GM19438 (cell line): ENCODE data around the gene RCC1.
"Not testable (repeated sequence)": the region's sequence is repeated elsewhere in the genome, so short reads cannot be mapped to it uniquely, and the experiment has no call there.

ENCODE experiments used
- ATAC-seq: cut with Tn5 transposase; IDR thresholded peaks from one replicate; pipeline ENCODE4 v1.9.1; 2021; ENCODE audit warnings: low read depth; ENCODE audit not compliant: unreplicated experiment

Gene RCC1

DNA sequence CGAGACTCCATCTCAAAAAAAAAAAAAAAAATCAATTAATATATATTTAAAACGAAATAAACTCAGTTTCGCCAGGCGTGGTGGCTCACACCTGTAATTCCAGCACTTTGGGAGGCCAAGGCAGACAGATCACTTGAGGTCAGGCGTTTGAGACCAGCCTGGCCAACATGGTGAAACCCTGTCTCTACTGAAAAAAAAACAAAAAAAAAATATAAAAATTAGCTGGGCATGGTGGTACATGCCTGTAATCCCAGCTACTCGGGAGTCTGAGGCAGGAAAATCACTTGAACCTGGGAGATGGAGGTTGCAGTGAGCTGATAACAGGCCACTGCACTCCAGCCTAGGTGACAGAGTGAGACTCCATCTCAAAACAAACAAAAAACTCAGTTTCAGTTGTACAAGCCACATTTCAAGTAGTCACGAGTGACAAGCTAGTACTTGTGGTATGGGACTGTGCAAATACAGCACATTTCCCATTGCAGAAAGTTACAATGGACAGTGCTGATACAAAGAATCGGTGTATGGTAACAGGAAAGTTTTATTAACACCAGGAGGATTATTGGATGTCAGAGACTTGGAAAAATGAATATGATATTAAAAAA, 35.7 kb downstream of the RCC1 start:
- not testable (repeated sequence) for ATAC-seq

DNA sequence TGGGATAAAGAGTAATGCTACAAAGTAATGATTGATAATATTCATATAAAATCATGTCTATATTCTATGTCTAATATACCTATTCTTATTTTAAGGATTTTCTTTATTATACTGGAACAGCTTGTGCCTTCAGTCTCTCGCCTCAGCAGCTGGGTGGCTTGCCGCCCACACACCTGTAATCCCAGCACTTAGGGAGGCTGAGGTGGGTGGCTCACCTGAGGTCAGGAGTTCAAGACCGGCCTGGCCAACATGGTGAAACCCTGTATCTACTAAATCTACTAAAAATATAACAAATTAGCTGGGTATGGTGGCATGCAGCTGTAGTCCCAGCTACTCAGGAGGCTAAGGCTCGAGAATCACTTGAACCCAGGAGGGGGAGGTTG, 39.4 kb downstream of the RCC1 start:
- no peak for ATAC-seq

DNA sequence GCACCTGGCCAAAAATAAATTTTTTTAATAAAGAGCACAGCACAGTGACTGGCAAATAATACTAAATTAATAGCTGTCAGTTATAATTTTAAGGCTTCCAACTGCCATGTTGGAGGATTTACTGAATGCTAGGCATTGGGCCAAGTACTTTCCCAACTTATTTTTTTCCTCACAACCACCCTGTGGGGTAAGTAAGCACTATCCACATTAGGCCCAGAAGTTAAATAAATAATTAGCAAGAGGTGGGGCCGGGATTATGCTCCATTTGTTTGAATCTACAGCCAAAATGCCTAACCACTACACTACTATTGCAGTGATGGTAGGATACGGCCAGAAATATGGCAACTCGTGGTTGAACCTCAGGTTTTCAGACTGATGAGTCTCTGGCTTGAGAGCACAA, 42.5 kb downstream of the RCC1 start:
- no peak for ATAC-seq

- no peak for ATAC-seq
Observed at GRCh38 chr1:28551381-28551780, 45.5 kb downstream of the RCC1 start.

DNA sequence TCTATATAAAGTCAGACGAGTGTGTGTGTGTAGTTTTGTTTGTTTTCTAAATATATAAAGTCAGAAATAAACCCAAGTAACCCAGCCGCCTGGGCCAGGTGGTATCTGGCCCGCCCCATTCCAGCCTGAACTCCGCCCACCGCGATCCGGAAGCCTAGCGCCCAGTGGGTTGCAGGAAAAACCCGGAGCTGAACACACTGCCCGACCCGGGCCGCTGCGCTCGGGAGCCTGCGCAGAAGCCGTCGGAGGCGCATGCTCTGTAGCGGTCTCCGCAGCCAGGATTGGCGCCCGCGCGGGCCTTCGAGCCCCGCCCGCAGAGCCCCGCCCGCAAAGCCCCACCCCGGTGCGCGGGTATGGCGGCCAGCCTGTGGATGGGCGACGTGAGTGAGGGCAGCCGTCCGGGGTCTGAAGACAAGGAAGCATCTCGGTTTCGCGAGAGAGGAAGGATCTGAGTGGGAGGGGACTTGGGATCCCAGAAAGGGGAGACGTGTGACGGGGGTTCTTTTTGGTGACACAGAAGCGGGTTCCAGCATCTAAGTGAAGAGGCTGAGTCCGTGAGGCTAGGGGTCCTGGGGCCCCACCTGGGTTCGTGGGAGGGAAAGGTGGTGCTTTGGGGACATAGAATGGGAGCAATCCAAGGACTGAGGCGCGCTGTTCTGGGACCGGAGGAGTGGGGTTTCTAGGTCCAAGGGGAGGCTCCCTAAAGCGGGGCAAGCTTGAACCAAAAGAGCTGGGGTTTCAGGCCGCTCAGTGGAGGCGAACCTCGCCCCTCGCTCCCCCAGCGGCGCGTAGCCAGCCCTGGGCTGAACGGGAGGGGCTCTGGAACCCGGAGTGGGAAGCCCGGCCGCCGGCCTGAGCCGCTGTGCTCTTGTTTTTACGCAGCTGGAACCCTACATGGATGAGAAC, 47.2 kb downstream of the RCC1 start, which contains the start of gene TRNAU1AP:
TSS of gene TRNAU1AP (plus strand) at position 328 of the 906 bp plus-strand sequence. CDS start at position 354, 26 bp downstream.
- ATAC-seq: peak; percentile 87

DNA sequence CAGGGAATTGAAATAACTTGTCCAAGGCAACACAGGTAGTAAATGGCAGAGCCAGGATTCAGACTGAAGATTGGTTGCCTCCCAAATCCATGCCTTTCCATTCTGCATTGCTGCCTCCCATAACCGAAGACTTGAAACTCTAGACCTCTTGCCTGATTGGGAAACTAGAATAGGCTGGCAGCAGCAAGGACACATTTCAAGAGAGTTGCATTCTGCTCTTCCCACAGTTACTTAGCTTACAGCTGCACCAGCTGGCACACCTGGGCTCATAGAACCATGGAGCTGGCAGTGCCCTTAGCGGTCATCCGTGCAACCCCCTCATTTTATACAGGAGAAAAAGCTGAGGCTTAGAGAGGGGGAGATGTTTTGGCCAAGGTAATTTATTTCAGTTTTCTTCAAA, 55.0 kb downstream of the RCC1 start:
- no peak for ATAC-seq

DNA sequence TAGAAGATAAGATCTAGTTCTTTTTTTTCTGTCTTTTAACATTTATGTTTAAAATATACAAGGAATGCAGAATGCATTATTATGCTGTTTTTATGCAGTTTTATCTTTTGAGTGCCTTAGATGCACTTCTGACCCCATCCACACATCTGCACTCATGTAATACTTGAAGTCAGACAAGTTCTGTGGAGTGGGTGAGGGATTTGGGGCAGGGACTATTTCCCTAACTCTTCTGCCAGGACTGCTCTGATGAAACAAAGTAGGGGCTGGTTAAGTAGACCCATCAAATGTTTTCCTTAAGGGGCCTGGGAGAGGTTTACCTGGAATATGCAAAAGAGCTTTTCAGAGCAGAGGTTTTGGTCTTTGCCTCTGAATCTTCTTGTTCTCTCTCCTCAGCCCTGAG, 58.5 kb downstream of the RCC1 start:
- ATAC-seq: no peak

- no peak for ATAC-seq
Observed at GRCh38 chr1:28565040-28565439, 59.2 kb downstream of the RCC1 start.

DNA sequence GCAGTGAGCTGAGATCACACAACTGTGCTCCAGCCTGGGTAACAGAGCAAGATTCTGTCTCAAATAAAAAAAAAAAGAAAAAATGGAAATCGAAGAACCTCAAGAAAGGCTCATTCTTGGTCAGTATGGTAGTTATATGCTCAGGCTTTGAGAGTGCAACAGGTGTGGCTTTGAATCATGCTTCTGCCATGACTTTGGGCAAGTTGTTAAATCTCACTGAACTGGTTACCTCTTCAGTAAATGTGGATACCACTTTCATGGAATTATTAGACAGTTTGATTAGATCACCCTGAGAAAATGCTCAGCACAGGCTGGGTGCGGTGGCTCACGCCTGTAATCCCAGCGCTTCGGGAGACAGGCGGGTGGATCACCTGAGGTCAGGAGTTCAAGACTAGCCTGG, 59.9 kb downstream of the RCC1 start:
- ATAC-seq: no peak

DNA sequence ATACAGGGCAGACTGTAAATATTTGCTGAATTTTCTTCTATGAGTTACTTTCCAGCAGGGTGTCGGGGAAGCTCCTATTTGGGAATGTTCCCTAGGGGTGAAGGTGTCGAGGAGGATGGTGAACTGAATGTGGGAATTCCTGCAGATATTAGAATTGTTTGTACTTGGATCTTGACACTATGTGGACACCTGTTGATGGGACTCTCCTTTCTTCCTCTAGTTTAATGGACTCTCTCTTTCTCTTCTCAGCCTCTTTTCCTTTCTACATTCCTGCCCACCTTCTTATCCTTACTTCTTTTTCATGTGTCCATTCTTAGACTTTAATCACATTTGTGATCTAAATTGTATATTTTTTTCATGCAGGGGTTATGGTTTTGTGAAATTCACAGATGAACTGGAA, 61.1 kb downstream of the RCC1 start:
- ATAC-seq: no peak

DNA sequence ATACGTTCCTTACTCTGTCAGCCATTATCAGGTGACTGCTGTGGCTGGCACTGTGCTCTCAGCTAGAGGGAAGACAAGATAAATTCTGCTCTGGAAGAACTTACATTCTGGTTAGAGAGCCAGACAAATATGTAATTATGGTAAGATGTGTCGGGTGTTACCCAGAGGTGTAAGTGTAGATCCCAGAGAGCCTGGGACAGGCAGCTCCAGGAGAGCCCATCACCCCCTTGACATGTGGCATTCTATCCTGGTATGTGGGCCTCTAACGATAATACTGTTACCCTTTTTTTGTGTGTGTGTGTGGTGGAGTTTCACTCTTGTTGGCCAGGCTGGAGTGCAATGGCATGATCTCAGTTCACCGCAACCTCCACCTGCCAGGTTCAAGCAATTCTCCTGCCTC, 66.1 kb downstream of the RCC1 start:
- no peak for ATAC-seq

DNA sequence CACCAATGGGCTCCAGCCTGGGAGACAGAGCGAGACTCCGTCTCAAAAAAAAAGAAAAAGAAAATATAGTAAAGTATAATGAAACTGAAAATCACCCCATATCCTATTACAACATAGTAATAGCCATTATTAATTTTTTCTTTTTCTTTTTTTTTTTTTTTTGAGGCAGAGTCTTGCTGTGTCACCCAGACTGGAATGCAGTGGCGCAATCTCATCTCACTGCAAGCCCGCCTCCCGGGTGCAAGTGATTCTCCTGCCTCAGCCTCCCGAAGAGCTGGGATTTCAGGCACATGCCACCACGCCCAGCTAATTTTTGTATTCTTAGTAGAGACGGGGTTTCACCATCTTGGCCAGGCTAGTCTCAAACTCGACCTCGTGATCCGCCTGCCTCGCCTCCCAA, 67.0 kb downstream of the RCC1 start:
- ATAC-seq: not testable (repeated sequence)

- no peak for ATAC-seq
Observed at GRCh38 chr1:28573564-28573963, 67.7 kb downstream of the RCC1 start.

- ATAC-seq: no peak
Observed at GRCh38 chr1:28577052-28577678, 71.3 kb downstream of the RCC1 start.

DNA sequence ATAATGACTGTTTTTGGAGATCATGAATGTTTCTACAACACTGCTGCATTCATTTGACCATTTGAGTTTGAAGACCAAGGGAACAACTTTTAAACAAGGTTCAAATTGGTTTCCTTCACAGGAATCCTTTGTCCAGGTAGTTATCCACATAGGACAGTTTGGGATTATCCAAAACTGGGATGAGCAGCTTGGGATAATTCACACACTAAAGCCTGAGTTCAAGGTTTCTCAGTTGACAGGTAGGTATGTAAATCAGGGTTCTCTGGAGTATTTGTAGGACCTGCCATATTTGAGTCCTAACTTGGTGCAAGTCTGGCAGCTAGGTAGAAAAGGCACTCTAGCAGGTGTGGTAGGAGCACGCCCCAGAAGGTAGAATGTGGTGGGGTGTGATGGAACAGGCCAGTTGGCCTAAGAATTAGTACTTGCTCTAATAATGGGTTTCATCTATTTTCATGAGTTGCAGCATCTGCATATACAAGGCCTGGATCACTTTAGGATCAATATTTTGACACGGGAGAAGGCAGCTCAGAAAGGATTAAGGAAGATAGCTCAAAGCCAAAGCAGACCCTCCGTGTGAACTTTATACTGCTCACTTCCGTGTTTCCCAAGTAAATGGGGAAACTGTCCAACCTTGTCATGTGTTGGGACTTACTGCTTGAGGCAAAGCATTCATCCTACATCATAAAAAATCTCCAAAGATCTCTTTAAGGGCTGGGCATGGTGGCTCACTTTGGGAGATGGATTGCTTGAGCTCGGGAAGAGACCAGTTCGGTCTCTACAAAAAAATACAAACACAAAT, 72.1 kb downstream of the RCC1 start:
- ATAC-seq: no peak

DNA sequence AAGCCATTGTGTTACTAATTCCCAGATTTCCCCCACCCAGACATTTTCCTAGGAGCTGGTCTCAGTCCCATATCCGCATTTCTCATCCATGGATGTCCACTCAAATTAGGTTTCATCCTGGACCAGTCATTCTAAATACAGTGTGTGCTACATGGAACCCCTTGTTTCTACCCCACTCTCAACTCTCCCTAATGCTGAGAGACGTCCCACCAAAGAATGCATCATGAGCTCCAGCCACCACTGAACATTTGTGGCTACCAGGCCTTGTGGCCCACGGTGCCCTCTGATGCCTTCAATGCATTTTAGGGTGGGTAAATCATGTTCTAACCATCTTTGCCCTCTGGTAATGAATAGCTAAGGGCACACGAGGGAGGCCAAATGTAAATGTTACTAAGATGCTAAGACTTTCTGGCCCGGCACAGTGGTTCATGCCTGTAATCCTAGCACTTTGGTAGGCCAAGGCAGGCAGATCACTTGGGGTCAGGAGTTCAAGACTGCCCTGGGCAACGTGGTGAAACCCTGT, 72.9 kb downstream of the RCC1 start:
- ATAC-seq: no peak

- ATAC-seq: no peak
Observed at GRCh38 chr1:28579401-28579800, 73.6 kb downstream of the RCC1 start.

DNA sequence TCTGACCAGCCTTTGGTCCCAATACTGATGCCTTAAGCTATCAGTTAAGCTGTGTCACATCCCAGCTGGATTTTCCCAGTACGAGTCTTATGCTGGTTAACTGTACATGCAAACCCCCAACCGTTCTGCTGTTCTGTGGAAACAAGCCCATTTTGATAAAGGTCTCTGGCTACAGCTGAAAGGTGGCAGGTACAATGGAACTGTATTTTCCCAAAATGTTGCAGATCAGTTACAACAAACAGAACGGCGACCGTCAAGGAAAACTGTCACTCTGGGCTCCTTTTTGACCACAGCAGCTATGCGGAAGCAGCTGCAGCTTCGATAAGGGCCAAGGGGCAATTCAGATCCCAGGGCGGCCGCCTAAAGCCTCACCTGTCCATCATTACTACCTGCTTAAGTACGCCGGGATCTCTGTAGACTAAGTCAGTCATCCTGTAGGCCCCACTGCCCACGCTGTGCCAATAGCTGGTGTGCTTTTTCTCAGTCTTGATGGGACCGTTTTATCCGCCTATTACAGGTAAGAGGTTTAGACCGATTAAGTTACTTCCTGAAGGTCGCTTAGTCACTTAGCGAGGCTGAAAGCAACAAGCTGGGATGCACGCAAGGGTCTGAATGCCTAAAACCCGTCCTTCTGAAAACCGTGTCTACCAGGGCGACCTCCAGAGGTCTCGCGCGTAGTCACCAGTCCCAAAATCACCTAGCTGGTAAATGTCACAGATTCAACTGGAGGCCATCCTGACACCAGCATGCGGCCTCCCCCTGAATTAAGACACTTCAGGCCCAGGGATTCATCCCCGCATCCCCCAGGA, 75.1 kb downstream of the RCC1 start:
- peak; percentile 7 for ATAC-seq

DNA sequence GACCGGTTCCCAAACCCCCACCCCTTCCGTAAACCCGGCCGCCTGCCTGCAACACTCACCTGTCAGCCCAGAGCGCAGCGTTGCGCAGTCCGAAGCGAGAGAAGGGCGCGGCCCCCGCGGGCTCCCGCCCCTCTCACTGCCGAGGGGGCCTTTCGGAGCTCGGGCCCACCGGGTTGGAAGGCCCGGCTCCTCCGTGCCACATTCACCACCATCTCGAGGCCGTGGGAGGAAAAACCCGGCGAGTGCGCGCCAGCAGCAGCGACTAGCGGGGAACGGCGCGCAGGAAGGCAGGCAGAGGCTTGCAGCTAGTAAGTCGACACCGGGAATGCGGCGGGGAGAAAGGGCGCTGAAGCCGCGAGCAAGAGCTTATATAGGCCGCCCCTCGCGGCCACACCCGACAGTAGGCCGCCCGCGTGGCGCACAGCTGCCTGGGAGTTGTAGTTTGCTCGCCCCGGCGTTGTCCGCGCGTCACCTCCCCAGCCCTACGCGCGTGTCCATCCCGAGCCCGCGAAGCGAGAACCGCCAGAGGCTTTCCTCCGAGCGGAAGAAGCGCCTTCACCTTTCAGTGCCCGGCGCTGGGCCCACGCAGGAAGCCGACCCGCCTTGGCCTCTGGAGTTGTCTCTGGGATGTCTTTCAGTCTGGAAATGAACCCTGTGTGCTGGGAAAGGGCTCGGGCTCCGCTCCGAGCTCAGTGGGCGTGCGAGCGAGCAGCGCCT, 75.8 kb downstream of the RCC1 start:
- ATAC-seq: peak; percentile 80
